Measurements from ENCODE around the gene VWA8.

DNA sequence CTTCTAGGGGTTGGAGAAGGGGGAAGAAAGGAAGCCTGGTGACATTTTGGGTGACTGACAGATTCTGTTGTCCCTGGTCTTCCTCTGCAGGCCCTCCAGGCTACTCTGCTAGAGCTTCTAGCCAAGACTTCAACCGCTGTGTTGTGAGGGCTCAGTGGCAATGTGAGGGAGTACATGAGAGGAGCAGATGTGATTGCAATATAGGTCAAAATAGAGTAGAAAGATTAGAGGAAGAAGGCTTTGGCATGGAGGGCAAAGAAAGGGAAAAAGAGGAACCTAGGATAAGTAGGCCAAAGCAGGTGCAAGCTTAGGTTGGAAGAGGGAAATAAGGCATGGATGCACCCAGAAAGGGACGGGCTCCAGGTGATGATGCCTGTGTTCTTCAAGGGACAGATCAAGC, 286.7 kb downstream of the VWA8 start:
- no peak for TF ChIP-seq GATA2 (IDR thresholded peaks at IDR 0.05; ENCODE audit: low read depth, low read length)
- TF ChIP-seq GATA3 (IDR thresholded peaks at IDR 0.05; ENCODE audit: low read depth, low read length): no peak
